AML-193 (cell line): ENCODE data around the gene USP10.
A peak's percentile ranks its signal among the peaks of the same experiment; 100 is the strongest.
"Not testable (repeated sequence)": the region's sequence is repeated elsewhere in the genome, so short reads cannot be mapped to it uniquely, and the experiment has no call there.

Experiments
- DNase-seq, 2 experiments: peaks; one replicate each; lab custom pipeline; 2025; lab: John Stamatoyannopoulos, UW

USP10 gene

DNA sequence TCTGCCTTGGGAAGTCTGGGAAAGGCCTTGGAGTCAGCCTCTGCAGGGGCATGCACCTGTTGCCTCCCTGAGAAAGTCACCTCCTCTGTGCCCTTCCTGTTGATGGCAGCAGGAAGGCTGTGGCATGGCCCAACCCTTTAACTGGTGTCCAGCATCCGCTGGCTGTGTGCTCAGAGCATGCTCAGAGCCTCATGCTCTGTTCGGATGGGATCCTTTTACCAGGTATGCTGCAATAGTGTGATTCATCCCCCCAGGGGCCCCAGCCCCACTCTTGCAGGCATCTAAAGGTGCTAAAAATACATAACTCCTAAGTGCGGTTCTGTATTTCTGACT lies 26.6 kb upstream of the USP10 start:
- DNase-seq, result no peak

GRCh38 chr16:84673561-84673960 lies 26.2 kb upstream of the USP10 start:
- no peak for DNase-seq

DNA sequence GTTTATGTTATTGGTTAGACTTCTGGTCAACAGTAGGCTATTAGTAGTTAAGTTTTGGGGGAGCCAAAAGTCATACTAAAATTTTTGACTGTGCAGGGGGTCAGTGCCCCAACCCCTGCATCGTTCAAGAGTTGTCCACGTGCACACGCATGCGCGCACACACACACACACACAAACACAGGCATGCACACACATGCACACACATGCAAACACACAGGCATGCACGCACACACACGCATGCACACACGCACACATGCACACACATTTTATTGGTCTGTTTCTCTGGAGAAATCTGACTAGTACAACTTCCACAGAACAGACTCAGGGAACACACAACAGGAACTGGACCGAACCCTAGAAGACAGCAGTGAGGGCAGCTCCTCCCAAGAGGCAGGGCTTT lies 24.4 kb upstream of the USP10 start:
- no peak for DNase-seq

GRCh38 chr16:84675884-84676283 lies 23.9 kb upstream of the USP10 start:
- DNase-seq, result no peak

DNA sequence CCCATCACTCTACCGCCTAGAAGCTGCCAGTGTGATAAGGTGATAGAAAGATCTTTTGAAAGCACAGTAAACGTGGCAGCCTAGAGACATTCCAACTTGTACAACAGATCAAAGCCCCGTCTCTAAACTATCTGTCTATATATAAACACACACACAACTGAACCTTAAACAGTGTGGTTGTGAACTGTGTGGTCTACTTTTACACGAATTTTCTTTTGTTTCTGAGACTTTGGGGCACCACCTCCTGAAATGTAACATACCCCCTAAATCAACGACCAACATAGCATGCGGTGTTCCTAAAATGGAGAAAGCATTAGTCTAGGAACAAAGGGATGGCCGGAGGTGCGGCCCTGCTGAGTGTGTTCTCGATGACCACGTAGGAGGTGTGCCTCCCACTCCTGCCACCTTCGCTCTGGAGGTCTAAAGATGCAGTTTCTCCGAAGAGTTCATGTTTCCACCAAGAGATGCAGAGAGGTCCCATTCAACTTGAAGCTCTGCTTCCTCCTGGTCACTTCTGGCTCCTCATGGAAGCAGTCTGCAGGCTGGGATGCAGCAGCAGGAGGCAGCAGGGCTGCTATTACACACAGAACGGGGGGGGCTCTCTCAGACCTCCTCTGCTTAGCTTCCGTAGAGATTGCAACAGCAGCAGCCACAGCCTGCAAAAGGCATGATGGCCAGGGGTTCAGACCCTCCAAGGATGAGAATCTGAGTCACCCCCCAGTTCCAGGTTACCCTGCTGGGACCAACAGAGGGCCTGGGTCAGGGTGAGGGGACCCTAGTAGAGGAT lies 22.6 kb upstream of the USP10 start:
- DNase-seq, result no peak

DNA sequence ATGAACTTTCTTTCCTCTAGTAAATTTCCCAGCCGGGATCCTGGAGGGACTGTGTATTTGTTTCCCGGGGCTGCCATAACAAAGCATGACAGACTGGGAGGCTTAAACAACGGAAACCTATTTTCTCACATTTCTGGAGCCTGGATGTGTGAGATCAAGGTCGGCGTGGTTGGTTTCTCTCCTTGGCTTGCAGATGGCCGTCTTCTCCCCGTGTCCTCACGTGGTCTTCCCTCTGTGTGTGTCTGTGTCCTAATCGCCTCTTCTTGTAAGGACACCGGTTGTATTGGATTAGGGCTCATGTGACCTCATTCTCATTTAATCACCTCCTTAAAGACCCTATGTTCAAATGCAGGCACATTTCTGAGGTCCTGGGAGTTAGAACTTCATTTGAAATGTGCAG lies 22.0 kb upstream of the USP10 start:
- no peak for DNase-seq

DNA sequence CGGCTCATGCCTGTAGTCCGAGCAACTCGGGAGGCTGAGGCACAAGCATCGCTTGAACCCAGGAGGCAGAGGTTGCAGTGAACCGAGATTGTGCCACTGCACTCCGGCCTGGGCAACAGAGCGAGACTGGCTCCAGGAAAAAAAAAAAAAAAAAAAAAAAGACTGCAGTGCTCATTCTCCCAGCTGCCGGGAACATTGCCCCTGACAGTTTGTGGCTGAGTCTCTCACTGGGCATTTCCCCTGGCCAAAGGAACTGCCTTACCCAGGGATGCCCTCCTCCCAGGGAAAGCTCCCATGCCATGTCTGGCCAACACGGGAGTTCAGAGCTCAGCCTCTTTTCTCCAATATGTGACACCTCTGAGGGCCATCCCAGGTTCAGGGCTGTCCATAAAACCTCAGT lies 21.3 kb upstream of the USP10 start:
- DNase-seq, result no peak

- DNase-seq, result no peak
Observed at GRCh38 chr16:84680165-84680842, 19.5 kb upstream of the USP10 start.

DNA sequence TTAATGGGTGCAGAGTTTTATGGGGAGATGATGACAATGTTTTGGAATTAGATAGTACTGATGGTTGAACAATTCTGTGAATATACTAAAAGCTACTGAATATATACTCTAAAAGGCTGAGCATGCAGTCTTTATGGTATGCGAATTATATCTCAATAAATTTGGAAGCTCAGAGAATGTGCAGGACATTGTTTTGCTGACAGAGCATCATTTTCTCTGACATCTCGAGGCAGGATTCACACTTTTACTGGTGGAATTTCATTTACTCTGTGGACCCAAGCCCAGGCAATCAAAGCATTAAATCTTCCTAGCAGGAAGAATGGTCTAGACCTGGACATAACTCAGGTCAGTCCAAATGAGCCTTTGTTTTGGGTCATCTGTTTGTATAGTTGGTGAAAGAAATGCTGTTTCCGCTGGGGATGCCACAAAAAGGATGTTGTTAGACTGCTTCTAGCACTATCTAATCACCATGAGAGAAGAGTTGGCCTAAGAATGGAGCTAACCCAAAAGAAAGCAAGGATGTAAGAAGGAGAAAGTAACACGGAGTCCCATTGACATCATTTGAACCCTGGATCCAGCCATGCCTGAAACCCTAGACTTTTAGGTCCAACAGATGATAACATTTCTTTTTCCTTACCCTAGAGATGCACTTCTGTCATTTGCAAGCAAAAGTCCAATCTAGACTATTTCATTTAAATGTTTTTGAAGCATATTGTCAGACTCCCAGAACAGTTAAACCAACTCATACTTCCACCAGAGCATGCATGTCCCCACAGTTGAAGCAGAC lies 18.8 kb upstream of the USP10 start:
- DNase-seq, result no peak

- no peak for DNase-seq
Observed at GRCh38 chr16:84683691-84684591, 15.9 kb upstream of the USP10 start.

GRCh38 chr16:84684592-84684965 lies 15.2 kb upstream of the USP10 start:
- no peak for DNase-seq

- DNase-seq, result no peak
Observed at GRCh38 chr16:84685210-84685609, 14.6 kb upstream of the USP10 start.

DNA sequence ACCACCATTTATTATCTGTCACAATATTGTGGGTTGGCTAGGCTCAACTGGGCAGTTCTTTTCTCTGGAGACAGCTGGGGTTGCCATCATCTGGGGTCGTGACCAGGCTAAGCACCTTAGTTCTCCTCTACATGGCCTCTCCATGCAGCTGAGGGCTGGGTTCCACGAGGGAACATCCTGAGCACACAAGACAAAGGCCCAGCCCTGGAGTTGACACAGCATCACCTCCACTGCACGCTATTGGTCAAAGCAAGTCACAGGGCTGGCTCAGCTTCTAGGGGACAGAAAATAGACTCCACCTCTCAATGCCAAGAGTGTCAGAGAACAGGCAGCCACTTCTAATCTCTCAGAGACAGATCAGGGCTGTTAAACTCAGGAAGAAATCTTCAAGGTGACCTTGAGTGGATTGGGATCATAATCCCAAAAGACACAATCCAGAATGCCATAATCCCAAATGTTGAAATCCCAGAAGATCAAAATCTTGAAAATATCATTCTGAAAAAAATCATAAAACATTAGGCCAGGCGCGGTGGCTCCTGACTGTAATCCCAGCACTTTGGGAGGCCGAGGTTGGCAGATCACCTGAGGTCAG lies 13.0 kb upstream of the USP10 start:
- DNase-seq, result no peak

DNA sequence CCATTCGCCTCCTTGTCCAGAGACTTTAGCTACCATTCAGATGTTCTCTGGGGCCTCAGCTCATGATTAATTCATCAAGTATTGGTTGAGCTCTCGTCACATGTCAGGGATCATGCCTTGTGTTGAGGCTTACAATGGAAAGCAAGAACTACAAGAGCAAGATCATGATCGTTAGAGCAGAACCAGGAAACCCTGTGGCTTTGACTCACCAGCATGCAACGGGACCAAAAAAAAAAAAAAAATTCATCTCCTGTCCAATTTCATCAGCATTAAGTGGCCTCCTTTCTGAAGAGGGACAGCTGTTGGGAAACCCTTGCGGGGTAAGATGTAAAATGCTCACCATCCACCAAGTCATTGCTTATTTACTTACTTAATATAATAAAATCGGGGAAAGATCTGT lies 12.1 kb upstream of the USP10 start:
- peak; percentile 87 to 90 for DNase-seq

DNA sequence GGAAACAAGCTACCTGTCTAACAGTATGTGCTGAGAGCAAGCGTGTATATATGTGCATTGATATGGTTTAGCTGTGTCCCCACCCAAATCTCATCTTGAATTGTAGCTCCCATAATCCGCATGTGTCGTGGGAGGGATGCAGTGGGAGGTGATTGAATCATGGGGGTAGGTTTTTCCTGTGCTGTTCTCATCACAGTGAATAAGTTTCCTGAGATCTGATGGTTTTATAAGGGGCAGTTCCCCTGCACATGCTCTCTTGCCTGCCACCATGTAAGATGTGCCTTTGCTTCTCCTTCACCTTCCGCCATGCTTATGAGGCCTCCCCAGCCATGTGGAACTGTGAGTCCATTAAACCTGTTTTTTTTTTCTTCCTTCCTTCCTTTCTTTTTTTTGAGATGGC lies 11.6 kb upstream of the USP10 start:
- not testable (repeated sequence) for DNase-seq

- no peak for DNase-seq
Observed at GRCh38 chr16:84689111-84689510, 10.7 kb upstream of the USP10 start.

- DNase-seq, result no peak
Observed at GRCh38 chr16:84690088-84690819, 9.5 kb upstream of the USP10 start.

- peak; percentile 36 to 46 for DNase-seq
Observed at GRCh38 chr16:84692451-84693214, 7.2 kb upstream of the USP10 start.

GRCh38 chr16:84693869-84694268 lies 5.9 kb upstream of the USP10 start:
- DNase-seq, result not testable (repeated sequence)

DNA sequence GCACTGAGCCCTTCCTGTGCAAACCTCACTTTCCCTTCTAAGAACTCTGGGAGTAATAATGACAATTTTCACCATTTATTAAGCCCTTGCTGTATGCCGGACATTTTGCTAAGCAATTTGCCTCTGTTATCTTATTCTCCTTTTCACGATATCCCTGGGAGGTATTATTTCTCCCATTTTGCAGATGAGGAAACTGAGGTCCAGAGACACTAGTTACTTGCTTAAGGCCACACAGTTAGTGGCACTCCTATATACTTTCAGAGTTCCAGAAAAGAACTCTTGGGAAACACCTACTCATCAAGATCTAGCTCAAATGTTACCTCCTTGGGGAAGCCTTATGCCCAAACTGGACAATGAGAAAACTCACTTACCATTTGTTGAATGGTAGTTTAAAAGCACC lies 4.8 kb upstream of the USP10 start:
- no peak for DNase-seq
